ENCODE measurements around the gene ZNF765.
A peak's percentile ranks its signal among the peaks of the same experiment; 100 is the strongest.
"Not testable (repeated sequence)": the region's sequence is repeated elsewhere in the genome, so short reads cannot be mapped to it uniquely, and the experiment has no call there.

ZNF765 gene

GRCh38 chr19:53394974-53395839 is at the start of gene ZNF765:
Gene ZNF765, plus strand, starts transcription at chr19:53395149. Its CDS starts 2,867 bp downstream, at chr19:53398016.
- peak within 1 kb of the TSS; percentile 92 for H3K4me3 ChIP-seq (ENCODE audit: low read depth, low read length)
- peak; percentile 59 for TF ChIP-seq CTCF (IDR thresholded peaks at IDR 0.05; ENCODE audit: low read depth, low read length)
- in situ Hi-C loops (cut with HindIII; ENCODE audit: low sequenced_read_pairs): no loop called here
- peak; percentile 91 for DNase-seq (ENCODE audit: low read depth, low spot score)

GRCh38 chr19:53355739-53356138 is 39.2 kb upstream of the ZNF765 start:
- in situ Hi-C loops (cut with HindIII; ENCODE audit: low sequenced_read_pairs): no loop called here

GRCh38 chr19:53357821-53358581 is 36.9 kb upstream of the ZNF765 start:
- no peak overlapping the region for H3K4me3 ChIP-seq (ENCODE audit: low read depth, low read length)

More at GRCh38 chr19:53355739-53356138, 39.2 kb upstream of the ZNF765 start:
- DNase-seq (ENCODE audit: low read depth, low spot score): peak; percentile 1
- TF ChIP-seq CTCF (IDR thresholded peaks at IDR 0.05; ENCODE audit: low read depth, low read length): no peak
- no peak overlapping the region for H3K4me3 ChIP-seq (ENCODE audit: low read depth, low read length)

GRCh38 chr19:53360056-53360455 is 34.9 kb upstream of the ZNF765 start:
- in situ Hi-C loops (cut with HindIII; ENCODE audit: low sequenced_read_pairs); H3K4me3 ChIP-seq (ENCODE audit: low read depth, low read length); DNase-seq (ENCODE audit: low read depth, low spot score): not testable (repeated sequence)

More at GRCh38 chr19:53357821-53358581, 36.9 kb upstream of the ZNF765 start:
- in situ Hi-C loops (cut with HindIII; ENCODE audit: low sequenced_read_pairs): no loop called here
- TF ChIP-seq CTCF (IDR thresholded peaks at IDR 0.05; ENCODE audit: low read depth, low read length): no peak
- no peak for DNase-seq (ENCODE audit: low read depth, low spot score)

- in situ Hi-C loops (cut with HindIII; ENCODE audit: low sequenced_read_pairs): no loop called here
- peak; percentile 69 for DNase-seq (ENCODE audit: low read depth, low spot score)
- no peak for TF ChIP-seq CTCF (IDR thresholded peaks at IDR 0.05; ENCODE audit: low read depth, low read length)
- peak within 1 kb of the TSS; percentile 77 for H3K4me3 ChIP-seq (ENCODE audit: low read depth, low read length)
Measured at GRCh38 chr19:53365134-53365898, 29.6 kb upstream of the ZNF765 start, which contains the start of gene ZNF525. Gene ZNF525, plus strand, starts transcription at chr19:53365705. Its CDS starts 6,577 bp downstream, at chr19:53372282.

- H3K4me3 ChIP-seq (ENCODE audit: low read depth, low read length): peak overlapping the region; percentile 77
- in situ Hi-C loops (cut with HindIII; ENCODE audit: low sequenced_read_pairs): no loop called here
- DNase-seq (ENCODE audit: low read depth, low spot score): no peak
- no peak for TF ChIP-seq CTCF (IDR thresholded peaks at IDR 0.05; ENCODE audit: low read depth, low read length)
Measured at GRCh38 chr19:53365899-53366493, 29.0 kb upstream of the ZNF765 start.

Measured in astrocyte of the spinal cord (primary cell).